Fibroblast of pulmonary artery (primary cell): Measurements from ENCODE around the gene TNRC18.
A peak's percentile ranks its signal among the peaks of the same experiment; 100 is the strongest.

Source experiments
- DNase-seq: peaks from one replicate; pipeline ENCODE4 v3.0.0-alpha.2; 2010; ENCODE audit warnings: low read depth
- H3K4me3 ChIP-seq: replicated peaks from 2 replicates; pipeline ENCODE4 v1.5.1; 2011; ENCODE audit warnings: low read depth, mild to moderate bottlenecking, control low read depth, low read length, moderate library complexity
- TF ChIP-seq, protein P1 (sequence below): IDR thresholded peaks from 2 replicates; pipeline ENCODE4 v1.5.1; 2011; ENCODE audit warnings: mild to moderate bottlenecking, control low read depth, low read length, inconsistent platforms; ENCODE audit errors: missing control alignments

The TNRC18 gene

DNA sequence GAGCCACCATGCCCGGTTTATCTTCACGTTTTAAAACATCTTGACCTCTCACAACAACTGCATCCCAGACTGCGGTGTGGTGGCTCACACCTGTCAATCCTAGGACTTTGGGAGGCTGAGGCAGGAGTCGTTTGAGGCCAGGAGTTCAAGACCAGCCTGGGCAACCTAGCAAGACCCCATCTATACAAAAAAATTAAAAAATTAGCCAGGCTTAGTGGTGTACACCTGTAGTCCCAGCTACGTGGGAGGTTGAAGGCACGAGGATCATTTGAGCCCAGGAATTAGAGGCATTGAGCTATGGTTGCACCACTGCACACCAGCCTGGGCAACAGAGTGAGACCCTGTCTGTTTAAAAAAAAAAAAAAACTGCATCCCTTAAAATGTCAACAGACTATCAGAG, 20.2 kb downstream of the TNRC18 start:
- no peak for DNase-seq
- no peak overlapping the region for H3K4me3 ChIP-seq
- TF ChIP-seq, protein P1, sequence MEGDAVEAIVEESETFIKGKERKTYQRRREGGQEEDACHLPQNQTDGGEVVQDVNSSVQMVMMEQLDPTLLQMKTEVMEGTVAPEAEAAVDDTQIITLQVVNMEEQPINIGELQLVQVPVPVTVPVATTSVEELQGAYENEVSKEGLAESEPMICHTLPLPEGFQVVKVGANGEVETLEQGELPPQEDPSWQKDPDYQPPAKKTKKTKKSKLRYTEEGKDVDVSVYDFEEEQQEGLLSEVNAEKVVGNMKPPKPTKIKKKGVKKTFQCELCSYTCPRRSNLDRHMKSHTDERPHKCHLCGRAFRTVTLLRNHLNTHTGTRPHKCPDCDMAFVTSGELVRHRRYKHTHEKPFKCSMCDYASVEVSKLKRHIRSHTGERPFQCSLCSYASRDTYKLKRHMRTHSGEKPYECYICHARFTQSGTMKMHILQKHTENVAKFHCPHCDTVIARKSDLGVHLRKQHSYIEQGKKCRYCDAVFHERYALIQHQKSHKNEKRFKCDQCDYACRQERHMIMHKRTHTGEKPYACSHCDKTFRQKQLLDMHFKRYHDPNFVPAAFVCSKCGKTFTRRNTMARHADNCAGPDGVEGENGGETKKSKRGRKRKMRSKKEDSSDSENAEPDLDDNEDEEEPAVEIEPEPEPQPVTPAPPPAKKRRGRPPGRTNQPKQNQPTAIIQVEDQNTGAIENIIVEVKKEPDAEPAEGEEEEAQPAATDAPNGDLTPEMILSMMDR, result no peak

DNA sequence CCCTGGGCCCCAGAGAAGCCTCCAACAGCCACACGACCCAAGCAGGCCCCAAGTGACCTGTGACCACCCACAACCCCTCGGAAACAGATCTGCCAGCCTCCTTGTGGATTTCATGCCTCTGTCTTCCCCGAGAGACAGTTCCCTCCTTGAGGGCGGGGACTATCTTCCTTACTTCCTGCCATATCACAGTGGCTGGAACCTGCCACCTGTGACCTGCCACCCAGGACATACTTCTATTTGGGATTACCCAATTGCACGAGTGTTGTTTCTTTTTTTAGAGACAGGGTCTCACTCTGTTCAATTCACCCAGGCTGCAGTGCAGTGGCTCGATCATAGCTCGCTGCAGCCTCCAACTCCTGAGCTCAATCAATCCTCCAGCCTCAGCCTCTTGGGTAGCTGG, 25.9 kb downstream of the TNRC18 start:
- TF ChIP-seq, protein P1, result no peak
- DNase-seq, result no peak
- H3K4me3 ChIP-seq, result no peak overlapping the region

DNA sequence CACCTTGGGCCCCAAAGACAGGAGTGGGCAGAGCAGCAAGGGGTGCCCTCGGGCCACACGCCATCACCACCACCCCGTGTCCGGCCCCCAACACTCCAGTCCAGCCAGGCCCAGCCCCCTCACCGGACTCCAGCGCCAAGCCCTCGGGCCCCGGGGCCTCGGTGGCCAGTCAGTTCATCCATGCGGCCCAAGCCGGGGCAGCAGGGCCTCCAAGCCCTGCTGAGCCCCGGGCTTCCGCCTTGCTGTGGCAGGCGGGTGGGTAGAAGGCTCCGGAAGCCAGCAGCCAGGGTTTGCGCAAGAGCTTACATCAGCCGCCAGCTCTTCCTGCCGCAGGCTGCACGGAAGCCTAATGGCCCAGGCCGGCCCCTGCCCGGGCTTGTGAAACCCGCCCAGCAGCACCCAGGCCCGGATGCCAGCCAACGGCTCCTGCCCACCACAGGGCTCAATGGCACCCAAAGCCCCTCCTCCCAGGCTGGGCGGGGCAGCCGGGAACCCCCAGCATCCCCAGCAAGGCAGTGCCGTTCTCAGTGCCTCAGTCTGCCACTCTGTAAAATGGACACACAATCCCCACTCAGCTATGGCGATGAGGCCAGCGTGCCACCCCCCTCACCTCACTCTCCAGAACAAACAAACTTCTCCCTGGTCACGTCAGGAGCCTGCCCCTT, 26.5 kb downstream of the TNRC18 start:
- DNase-seq, result peak; percentile 83
- TF ChIP-seq, protein P1, result no peak
- H3K4me3 ChIP-seq, result peak overlapping the region; percentile 19

DNA sequence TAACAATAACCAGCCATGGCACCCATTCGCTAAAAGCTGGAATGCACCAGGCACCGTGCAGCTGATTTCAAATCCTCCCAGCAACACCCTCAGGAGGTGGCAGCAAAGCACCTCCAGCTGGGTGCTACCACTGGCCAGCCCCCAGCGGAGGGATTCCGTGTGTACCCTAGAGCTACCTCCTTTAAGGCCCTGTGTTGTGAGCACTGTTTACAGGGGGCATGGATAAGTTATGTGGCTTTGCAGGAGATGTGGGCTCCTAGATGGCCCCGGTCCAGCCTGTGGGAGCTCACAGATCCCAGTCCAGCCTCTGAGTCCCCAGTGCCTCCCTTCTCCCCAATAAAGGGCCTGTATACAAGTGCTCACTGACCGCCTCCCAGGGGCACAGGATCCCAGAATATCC, 27.1 kb downstream of the TNRC18 start:
- TF ChIP-seq, protein P1, result no peak
- peak overlapping the region; percentile 19 for H3K4me3 ChIP-seq
- DNase-seq, result no peak

DNA sequence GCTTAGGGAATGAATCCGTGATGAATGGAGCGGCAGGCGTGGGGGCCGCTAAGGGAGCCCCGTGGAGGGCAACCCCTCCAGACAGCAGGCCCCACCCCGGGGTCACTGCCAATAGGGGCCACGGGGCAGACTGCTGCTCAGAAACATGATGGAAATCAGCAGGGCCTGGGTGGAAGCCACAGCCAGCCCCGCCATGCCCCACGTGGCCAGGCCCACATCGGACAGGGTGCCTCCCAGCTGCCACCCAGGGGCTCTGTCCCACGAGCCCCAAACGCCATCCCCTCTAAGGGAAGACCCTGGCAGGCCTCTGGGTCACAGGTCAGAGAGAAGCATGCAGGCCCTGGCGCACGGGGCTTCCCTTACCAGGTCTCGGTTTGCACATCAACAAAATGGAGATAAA, 28.4 kb downstream of the TNRC18 start:
- DNase-seq, result no peak
- TF ChIP-seq, protein P1, result no peak
- H3K4me3 ChIP-seq, result no peak overlapping the region

DNA sequence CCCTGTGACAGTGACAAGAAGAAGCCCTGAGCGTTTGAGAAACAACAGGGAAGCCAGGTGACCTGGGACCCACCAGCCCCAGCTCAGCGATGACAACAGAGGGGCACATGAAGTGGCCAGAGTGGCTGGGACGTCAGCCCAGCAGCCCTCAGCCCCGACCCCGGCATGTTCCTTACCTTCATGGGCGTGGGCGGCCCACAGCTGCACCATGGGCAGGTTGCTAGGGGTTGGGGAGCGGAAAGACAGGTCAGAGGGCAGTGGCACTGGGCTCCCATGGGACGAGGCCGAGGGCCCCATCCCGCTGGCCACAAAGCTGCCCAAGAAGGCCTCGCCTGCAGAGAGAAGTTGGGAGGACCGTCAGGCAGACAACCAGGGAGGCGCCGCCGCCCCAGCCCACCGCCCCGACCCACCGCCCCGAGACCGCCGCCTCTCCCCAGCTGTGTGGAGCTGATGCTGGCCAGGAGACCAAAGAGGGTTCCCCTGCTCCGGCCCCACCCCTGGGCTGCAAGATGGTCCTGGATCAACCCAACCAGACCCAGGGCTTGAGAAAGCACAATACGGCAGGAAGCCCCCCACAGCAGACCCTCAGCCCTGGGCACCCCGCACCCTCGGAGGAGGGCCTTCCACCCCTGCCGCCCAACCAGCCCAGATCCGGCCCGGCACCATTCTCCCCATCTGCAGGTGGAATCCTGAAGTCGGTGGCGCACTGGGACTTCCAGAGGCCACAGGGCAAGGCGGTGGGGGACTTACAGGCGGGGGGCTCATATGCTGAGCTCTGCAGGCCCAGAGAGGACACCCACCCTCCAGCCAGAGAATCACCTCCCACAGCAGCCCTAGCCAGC, 29.1 kb downstream of the TNRC18 start:
- TF ChIP-seq, protein P1, result no peak
- no peak overlapping the region for H3K4me3 ChIP-seq
- no peak for DNase-seq
